H1 (cell line): ENCODE data around the gene ELL. TPM values are rescaled to one million over a fixed set of nuclear protein-coding genes. Genes with fewer than 3 reads are reported as not detected.

Experiments
- CHD7 ChIP-seq: fragments of 300-600 bp; sonication (generic); IDR thresholded peaks from 2 replicates; pipeline ENCODE4 v1.7.1; 2012; ENCODE audit warnings: low read length, moderate library complexity, mild to moderate bottlenecking, inconsistent platforms; ENCODE audit not compliant: insufficient replicate concordance
- NRF1 ChIP-seq: IDR thresholded peaks from 2 replicates; pipeline ENCODE4 v1.6.1; 2011; ENCODE audit warnings: mild to moderate bottlenecking, low read depth, low read length, improper control_type of control experiment
- POU5F1 ChIP-seq: IDR thresholded peaks from 2 replicates; pipeline ENCODE4 v1.6.1; 2011; ENCODE audit warnings: low read depth, mild to moderate bottlenecking, low read length, moderate library complexity
- RAD21 ChIP-seq, 2 experiments: IDR thresholded peaks in 1 of 2; conservative IDR thresholded peaks in 1 of 2; 2 replicates each; pipeline ENCODE4 v1.6.1; 2011; ENCODE audit warnings: low read depth in 2 of 2, low read length in 2 of 2, improper control_type of control experiment in 1 of 2, inconsistent platforms in 1 of 2, mild to moderate bottlenecking in 1 of 2, moderate library complexity in 1 of 2
- TAF7 ChIP-seq: optimal IDR thresholded peaks from 2 replicates; pipeline ENCODE3; 2011; ENCODE audit warnings: low read depth, mild to moderate bottlenecking, inconsistent platforms, low read length, moderate library complexity, borderline replicate concordance
- TBP ChIP-seq: IDR thresholded peaks from 2 replicates; pipeline ENCODE4 v1.6.1; 2011; ENCODE audit warnings: low read depth, low read length, improper control_type of control experiment
- polyA plus RNA-seq, 7 experiments: library from polyadenylated mRNA; depleted of rRNA in 3 of 7; stranded (reverse) in 5 of 7; unstranded in 2 of 7; fragments of >200 nt in 5 of 7; fragments of 200-250 nt in 2 of 7; gene quantifications; 1 replicate in 5 of 7; 2 replicates in 1 of 7; 4 replicates in 1 of 7; pipeline versions ENCODE4 v1.2.1 to v1.2.3, GENCODE V29; 2011 to 2013; ENCODE audit warnings: missing spikeins in 2 of 7, mixed read lengths in 2 of 7
- total RNA-seq: library from RNA; stranded (reverse); fragmentation: NEBNext Ultra II Directional; extraction: Animal tissue kit (Norgen Biotek cat#: 25700); gene quantifications from 2 replicates; pipeline ENCODE4 v1.2.1, GENCODE V29; 2021

The ELL gene
- total and polyA plus RNA-seq, 2 of the 8 experiments (the other 6 are each of a cell fraction or from before 2014, with no cell fraction given), result 5.2 to 10.5 TPM

- TF ChIP-seq CHD7 (no peak), TBP (no peak), POU5F1 (no peak), NRF1 (no peak), RAD21 (IDR thresholded peaks at IDR 0.05 in 1 of 2, conservative IDR thresholded peaks at IDR 0.05 in 1 of 2; ENCODE audit: low read depth in 2 of 2, low read length in 2 of 2) (no peak), TAF7 (no peak)
Observed at GRCh38 chr19:18541258-18541991, 19.6 kb upstream of the ELL start (continued).
